ENCODE results near the gene DUS2. TPM values are rescaled to one million over a fixed set of nuclear protein-coding genes. Genes with fewer than 3 reads are reported as not detected.

The DUS2 gene
- total RNA-seq, 1 donor from 2014 or later = 14.8 TPM

GRCh38 chr16:68046106-68046505, 23.0 kb downstream of the DUS2 start:
- no peak for TF ChIP-seq CTCF (IDR thresholded peaks at IDR 0.05; ENCODE audit: insufficient read depth, low read length, poor library complexity, severe bottlenecking)
- Histone ChIP-seq H3K36me3 (ENCODE audit: control insufficient read depth, insufficient read depth, low read length) (no peaks in the 10 kb centered on the region), H3K27me3 (ENCODE audit: control insufficient read depth, insufficient read depth, low read length) (no peaks in the 10 kb centered on the region), H3K4me3 (ENCODE audit: low read depth, low read length) (no peak overlapping the region)
- no peak for DNase-seq (ENCODE audit: low read depth)

GRCh38 chr16:68047987-68048386, 24.9 kb downstream of the DUS2 start:
- Histone ChIP-seq H3K27me3 (ENCODE audit: control insufficient read depth, insufficient read depth, low read length) (no peaks in the 10 kb centered on the region), H3K4me3 (ENCODE audit: low read depth, low read length) (no peak overlapping the region), H3K36me3 (ENCODE audit: control insufficient read depth, insufficient read depth, low read length) (no peaks in the 10 kb centered on the region)
- TF ChIP-seq CTCF (IDR thresholded peaks at IDR 0.05; ENCODE audit: insufficient read depth, low read length, poor library complexity, severe bottlenecking) = no peak
- no peak for DNase-seq (ENCODE audit: low read depth)

- no peak for TF ChIP-seq CTCF (IDR thresholded peaks at IDR 0.05; ENCODE audit: insufficient read depth, low read length, poor library complexity, severe bottlenecking)
- Histone ChIP-seq H3K27me3 (ENCODE audit: control insufficient read depth, insufficient read depth, low read length) (no peaks in the 10 kb centered on the region), H3K4me3 (ENCODE audit: low read depth, low read length) (no peak overlapping the region), H3K36me3 (ENCODE audit: control insufficient read depth, insufficient read depth, low read length) (peaks cover 1% of the 10 kb centered on the region)
- no peak for DNase-seq (ENCODE audit: low read depth)
These were observed 26.4 kb downstream of the DUS2 start for GRCh38 chr16:68049449-68049848.

- Histone ChIP-seq H3K4me3 (ENCODE audit: low read depth, low read length) (no peak overlapping the region), H3K27me3 (ENCODE audit: control insufficient read depth, insufficient read depth, low read length) (no peaks in the 10 kb centered on the region), H3K36me3 (ENCODE audit: control insufficient read depth, insufficient read depth, low read length) (peaks cover 1% of the 10 kb centered on the region)
- no peak for DNase-seq (ENCODE audit: low read depth)
- no peak for TF ChIP-seq CTCF (IDR thresholded peaks at IDR 0.05; ENCODE audit: insufficient read depth, low read length, poor library complexity, severe bottlenecking)
These were observed 32.3 kb downstream of the DUS2 start for GRCh38 chr16:68055395-68055794.

- Histone ChIP-seq H3K4me3 (ENCODE audit: low read depth, low read length) (no peak overlapping the region), H3K27me3 (ENCODE audit: control insufficient read depth, insufficient read depth, low read length) (no peaks in the 10 kb centered on the region), H3K36me3 (ENCODE audit: control insufficient read depth, insufficient read depth, low read length) (no peaks in the 10 kb centered on the region)
- no peak for TF ChIP-seq CTCF (IDR thresholded peaks at IDR 0.05; ENCODE audit: insufficient read depth, low read length, poor library complexity, severe bottlenecking)
- DNase-seq (ENCODE audit: low read depth) = no peak
These were observed 36.7 kb downstream of the DUS2 start for GRCh38 chr16:68059804-68060203.

GRCh38 chr16:68061396-68061795, 38.3 kb downstream of the DUS2 start:
- H3K27me3 ChIP-seq (ENCODE audit: control insufficient read depth, insufficient read depth, low read length) = no peaks in the 10 kb centered on the region

More at GRCh38 chr16:68061396-68061795, 38.3 kb downstream of the DUS2 start:
- H3K4me3 ChIP-seq (ENCODE audit: low read depth, low read length) = no peak overlapping the region
- TF ChIP-seq CTCF (IDR thresholded peaks at IDR 0.05; ENCODE audit: insufficient read depth, low read length, poor library complexity, severe bottlenecking) = no peak
- H3K36me3 ChIP-seq (ENCODE audit: control insufficient read depth, insufficient read depth, low read length) = no peaks in the 10 kb centered on the region
- no peak for DNase-seq (ENCODE audit: low read depth)

Measured in kidney epithelial cell (primary cell).